GM21576 (cell line): ENCODE results near the gene ZIC2.
"Not testable (repeated sequence)": the region's sequence is repeated elsewhere in the genome, so short reads cannot be mapped to it uniquely, and the experiment has no call there.

Experiments used
- ATAC-seq: cut with Tn5 transposase; IDR thresholded peaks from one replicate; pipeline ENCODE4 v1.9.1; 2021; ENCODE audit warnings: mild to moderate bottlenecking, moderate library complexity; ENCODE audit not compliant: unreplicated experiment

ZIC2 gene

DNA sequence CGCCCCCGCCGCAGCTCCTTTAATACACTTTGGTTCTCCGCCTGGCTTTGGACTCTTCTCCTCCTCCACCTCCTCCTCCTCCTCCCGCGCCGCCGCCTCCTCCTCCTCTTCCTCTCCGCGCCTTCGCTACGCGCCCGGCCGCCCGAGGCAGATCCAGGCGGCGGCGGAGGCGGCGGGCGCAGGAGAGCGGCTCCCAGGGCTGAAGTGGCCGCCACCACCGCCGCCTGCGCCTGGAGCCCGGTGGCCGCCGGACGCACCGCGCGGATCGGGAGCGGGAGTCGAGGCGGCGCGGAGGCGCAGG lies at the start of gene ZIC2:
Gene ZIC2 (plus strand): TSS at position 50 of the 301 bp plus-strand sequence. CDS start 281 bp downstream, outside the sequence.
- ATAC-seq, result no peak

DNA sequence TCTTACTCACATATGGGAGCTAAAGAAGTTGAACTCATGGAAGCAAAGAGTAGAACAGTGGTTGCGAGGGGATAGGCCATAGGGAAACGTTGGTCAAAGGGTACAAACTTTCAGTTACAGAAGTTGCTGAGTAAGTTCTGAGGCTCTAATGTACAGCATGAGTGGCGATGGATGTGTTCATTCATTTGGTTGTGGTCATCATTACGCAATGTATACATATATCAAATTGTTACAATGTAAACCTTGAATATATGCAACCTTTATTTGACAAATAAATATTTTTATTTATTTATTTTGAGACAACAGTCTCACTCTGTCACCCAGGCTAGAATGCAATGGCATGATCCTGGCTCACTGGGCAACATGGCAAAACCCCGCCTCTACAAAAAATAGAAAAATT lies 48.7 kb upstream of the ZIC2 start:
- ATAC-seq, result no peak

DNA sequence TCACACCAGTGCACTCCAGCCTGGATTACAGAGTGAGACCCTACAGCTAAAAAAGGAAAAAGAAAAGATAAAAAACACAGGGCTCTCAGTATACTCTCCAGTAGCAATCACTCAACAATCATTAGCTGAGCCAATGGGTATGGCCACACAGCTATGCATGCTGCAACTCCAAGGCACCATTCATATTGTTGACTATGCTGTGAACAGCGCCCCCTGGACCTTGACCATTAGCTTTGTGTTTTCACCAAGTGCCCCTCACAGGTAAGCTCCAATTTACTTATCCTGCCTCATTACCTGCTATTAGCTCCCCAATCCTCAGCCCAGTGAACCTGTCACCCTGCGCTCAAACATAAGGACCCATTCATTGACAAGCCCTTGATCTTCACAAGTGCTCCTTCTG lies 45.8 kb upstream of the ZIC2 start:
- no peak for ATAC-seq

DNA sequence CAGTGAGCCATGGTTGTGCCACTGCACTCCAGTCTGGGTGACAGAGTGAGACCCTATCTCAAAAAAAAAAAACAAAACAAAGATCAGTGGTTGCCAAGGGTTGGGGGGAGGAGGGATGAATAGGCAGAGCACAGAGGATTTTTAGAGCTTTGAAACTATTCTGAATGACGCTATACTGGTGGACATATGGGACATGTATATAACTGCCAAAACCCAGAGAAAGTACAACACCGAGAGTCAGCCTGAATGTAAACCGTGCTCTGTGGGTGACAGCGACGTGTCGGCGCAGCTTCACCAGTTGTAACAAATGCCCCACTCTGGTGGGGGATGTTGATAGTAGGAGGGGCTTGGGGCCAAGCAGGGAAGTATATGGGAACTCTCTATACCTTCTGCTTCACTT lies 42.9 kb upstream of the ZIC2 start:
- no peak for ATAC-seq

GRCh38 chr13:99941086-99941485 lies 40.5 kb upstream of the ZIC2 start:
- ATAC-seq, result no peak

DNA sequence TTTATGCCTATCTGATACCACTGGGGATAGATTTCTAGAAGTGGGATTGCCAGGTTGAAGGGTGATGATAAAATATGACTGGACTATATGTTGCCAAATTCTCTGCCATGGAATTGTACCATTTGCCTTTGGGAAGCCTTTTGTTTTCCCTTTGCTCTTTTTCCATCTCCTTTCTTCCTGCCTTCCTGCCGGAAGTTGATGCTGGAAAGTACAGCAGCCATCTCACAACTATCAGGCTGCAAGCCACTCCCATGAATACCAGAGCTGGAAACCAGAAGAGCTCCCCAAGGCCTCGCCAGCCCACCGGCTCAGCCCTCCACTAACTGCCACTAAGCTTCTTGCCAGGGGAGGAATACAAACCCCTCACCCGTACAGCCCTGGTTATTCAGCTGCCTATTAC lies 39.7 kb upstream of the ZIC2 start:
- no peak for ATAC-seq

- ATAC-seq, result no peak
Observed at GRCh38 chr13:99944102-99944501, 37.5 kb upstream of the ZIC2 start.

DNA sequence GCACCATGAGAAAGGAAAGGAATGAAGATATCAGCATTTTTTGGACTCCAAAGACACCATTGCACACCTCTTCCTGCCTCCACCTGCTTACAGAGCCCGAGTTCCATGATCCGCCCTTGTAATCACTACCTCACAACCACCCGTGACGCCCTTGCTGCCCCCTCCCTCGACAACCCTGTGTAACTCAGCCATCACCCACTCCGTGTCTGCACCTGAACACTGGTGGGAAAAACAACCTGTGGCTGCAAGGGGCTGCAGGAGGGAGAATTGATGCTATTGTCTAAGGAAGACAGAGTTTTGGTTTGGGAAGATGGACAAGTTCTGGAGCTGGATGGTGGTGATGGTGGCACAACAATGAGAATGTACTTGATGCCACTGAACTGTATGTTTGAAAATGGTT lies 37.0 kb upstream of the ZIC2 start:
- no peak for ATAC-seq

GRCh38 chr13:99945515-99945914 lies 36.1 kb upstream of the ZIC2 start:
- ATAC-seq, result not testable (repeated sequence)

DNA sequence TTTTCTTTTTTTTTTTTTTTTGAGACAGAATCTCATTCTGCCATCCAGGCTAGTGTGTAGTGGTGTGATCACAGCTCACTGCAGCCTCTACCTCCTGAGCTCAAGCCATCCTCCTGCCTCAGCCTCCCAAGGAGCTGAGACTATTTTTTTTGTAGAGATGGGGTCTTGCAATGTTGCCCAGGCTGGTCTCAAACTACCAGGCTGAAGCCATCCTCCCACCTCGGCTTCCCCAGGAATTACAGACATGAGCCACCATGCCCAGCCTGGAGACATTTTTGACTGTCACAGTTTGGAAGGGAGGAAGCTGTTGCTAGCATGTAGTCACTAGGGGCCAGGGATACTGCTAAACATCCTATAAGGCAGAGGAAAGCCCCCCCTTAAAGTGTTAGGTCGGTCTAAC lies 33.9 kb upstream of the ZIC2 start:
- ATAC-seq, result no peak

- ATAC-seq, result no peak
Observed at GRCh38 chr13:99948411-99948810, 33.2 kb upstream of the ZIC2 start.

- no peak for ATAC-seq
Observed at GRCh38 chr13:99948907-99949678, 32.5 kb upstream of the ZIC2 start.

DNA sequence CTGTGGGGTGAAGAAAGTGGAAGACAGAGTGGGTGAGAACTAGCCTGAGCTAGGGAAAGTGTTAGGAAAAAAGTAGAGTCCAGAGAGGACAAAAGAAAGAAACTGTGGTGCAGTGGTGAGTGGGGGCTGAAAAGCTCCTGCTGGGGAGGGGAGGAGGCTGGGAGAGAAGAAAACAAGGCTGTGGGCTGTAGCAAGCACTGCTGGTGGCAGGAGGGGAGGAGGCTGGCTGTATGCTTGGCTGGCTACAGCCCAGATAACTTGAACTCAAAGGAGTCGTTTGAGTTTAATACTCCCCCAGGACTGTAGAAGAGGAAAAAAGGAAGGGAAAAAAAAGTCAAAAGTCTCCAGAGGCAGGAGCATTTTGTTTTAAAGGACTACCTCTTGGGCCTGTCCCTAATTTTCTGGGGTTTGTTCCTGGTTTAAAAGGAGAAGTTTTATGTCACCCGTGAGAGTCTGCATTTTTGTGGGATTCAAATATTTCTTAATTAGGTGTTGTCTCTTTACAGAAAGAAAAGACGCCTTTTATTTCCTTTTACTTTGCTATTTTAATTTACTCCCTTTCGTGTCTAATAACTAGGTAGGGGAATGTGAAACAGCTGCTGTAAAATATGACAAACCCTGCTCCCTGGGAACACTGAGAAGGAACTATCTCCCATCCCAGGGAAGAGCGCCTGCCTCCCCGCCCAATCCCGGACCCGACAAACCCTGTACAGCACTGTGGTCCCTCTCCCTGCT lies 31.7 kb upstream of the ZIC2 start:
- ATAC-seq, result no peak

DNA sequence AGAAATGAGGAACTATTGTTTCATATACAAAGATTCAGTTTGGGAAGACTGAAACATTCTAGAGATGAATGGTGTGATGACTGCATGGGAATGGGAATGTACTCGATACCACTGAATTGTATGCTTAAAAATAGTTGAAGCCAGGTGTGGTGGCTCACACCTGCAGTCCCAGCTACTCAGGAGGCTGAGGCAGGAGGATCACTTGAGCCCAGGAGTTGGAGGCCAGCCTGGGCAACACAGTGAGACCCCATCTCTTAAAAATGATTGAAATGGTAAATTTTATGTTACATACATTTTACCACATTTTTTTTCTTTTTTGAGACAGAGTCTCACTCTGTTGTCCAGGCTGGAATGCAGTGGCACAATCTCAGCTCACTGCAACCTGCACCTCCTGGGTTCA lies 29.9 kb upstream of the ZIC2 start:
- ATAC-seq, result not testable (repeated sequence)

DNA sequence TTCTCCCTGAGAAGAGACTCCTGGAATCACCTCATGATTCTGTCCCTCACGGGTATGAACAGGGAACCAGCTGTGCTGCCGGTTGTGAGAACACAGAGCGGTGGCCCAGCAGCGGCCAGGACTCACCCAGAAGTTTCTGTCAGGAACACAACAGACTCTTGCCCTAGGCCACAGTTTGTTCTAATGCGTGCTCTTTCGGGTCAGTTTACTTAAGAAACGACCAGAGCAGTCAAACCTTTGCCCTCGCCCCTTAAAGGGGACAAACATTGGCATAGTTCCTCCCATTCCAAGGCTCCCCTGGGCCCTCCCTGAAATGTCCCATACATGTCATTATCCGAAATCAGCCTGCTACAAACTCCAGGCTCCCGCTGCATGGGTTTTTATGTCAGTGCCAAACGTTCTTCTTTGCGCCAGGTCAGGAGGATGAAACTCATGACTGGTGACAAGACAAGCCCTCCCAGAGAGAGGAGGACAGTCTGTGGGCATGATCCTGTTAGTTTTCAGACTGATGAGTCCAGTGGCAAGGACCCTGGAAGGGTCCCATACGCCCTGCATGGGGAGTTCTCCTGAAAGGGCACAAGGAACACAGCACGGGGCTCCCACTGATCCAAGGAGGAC lies 28.3 kb upstream of the ZIC2 start:
- no peak for ATAC-seq

DNA sequence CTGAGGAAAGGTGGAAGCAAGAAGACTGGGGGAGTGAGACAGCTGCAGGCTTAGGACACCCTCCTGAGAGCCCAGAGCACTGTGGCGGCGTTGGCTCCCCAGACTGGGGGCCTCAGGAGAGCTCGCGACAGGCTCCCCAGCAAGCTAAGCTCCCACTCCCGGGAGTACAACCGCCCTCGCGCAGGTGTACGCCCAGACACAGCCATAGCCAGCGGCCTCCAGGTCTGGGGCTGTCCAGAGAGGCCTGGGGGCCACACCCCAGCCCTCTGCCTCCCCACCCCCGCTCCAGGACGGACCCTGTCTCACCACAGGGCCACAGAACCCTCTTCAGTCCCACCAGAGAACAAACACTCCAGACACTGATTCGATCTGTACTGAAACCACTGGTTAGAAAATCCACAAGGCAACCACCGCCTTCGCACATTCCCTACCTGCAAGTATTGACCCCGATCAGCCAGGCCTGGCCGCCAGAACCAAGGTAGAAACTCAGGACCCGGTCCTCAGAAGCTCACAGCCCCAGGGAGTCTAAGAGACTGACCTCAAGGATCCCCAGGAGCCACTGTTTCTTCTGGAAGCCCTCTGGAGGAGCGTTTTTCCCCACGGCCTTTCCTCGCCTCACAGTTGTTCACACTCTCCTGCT lies 26.4 kb upstream of the ZIC2 start:
- ATAC-seq, result no peak

GRCh38 chr13:99955747-99956472 lies 25.7 kb upstream of the ZIC2 start:
- no peak for ATAC-seq

GRCh38 chr13:99956473-99957349 lies 24.9 kb upstream of the ZIC2 start:
- no peak for ATAC-seq

DNA sequence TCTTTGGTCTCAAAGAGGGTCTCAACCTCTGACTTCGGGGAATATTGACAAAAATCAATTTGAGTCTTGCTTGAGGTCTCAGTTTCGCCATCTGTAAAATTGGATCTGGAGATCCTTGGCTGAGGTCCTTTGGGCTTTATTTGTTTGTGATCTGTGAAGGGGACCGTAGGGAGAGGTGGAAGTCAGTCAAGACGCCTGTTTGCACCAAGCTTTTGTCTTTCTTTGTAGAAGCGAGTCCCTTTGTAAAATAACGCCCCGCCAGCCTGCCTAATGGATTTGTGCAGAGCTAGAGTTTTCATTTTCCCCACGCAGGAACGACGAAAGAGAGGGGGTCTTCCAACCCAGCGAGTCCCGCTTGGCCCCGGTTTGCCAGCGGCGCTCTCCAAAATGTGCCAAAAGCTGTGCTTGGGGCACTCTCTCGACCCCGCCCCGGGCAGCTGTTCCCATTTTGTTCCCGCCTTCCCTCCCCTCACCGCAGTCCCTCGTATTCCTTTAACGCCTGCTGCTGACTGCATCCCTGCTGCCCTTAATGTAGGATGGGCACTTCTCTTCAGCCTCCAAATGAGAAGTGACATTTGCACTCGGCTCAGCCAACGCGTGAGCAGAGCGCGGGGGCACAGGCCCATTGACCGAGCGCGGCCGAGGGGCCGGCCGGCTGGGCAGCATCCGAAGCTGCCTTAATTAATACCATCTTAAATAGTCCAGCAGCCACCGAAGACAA lies 23.0 kb upstream of the ZIC2 start:
- no peak for ATAC-seq
